HepG2 (cell line): ENCODE data around the gene CTAGE9. TPM values are rescaled to one million over a fixed set of nuclear protein-coding genes. Genes with fewer than 3 reads are reported as not detected.

ENCODE experiments used
- ATAC-seq: fragments of 200-7000 bp; cut with Tn5 transposase; 3 replicates; pipeline ENCODE4 v1.9.1; 2020; ENCODE audit warnings: mild to moderate bottlenecking, moderate library complexity
- BruUV-seq: library from RNA; stranded (reverse); fragments of 400-500 nt; replicated peaks from 2 replicates; lab custom pipeline; 2021; lab: Mats Ljungman, UMichigan
- CTCF ChIA-PET: fragments of 300-600 bp; formaldehyde crosslinking; extraction: SDS; loops from one replicate; lab custom pipeline; 2021; ENCODE audit warnings: low total read pairs, inconsistent platforms, low intra/inter-chr PET ratio; lab: Yijun Ruan, JAX
- POLR2A ChIA-PET: fragments of 350-600 bp; sonication (Branson Sonifier 250); formaldehyde crosslinking; loops from one replicate; lab custom pipeline; 2020; ENCODE audit warnings: antibody characterized with exemption, inconsistent platforms; lab: Yijun Ruan, JAX
- DNase-seq: peaks from one replicate; pipeline ENCODE4 v3.0.0-alpha.2; 2015; ENCODE audit warnings: low spot score
- FAIRE-seq: peaks from 3 replicates; lab custom pipeline; 2011; peaks lifted over from hg19 to GRCh38; lab: Jason Lieb, UNC
- H2AFZ ChIP-seq: one replicate; pipeline ENCODE4 v1.6.1; 2011; ENCODE audit warnings: low read length, inconsistent platforms
- H3K27ac ChIP-seq: fragments of 300-600 bp; 3 replicates; pipeline ENCODE4 v1.8.0; 2011; ENCODE audit warnings: mixed run types, mild to moderate bottlenecking, mixed read lengths, low read length, inconsistent platforms; ENCODE audit not compliant: insufficient read depth; ENCODE audit errors: extremely low read length
- H3K27me3 ChIP-seq, 2 experiments: fragments of 200-600 bp in 1 of 2; 2 replicates in 1 of 2; 3 replicates in 1 of 2; pipeline versions ENCODE4 v1.6.0 to v1.8.0; 2011; ENCODE audit warnings: low read length in 2 of 2, mild to moderate bottlenecking in 2 of 2, moderate library complexity in 2 of 2, inconsistent platforms in 1 of 2; ENCODE audit not compliant: insufficient read depth in 2 of 2, control insufficient read depth in 1 of 2
- H3K36me3 ChIP-seq, 2 experiments: fragments of 200-600 bp in 1 of 2; replicated peaks in 1 of 2; 2 replicates in 1 of 2; 3 replicates in 1 of 2; pipeline versions ENCODE4 v1.5.1 to v1.8.0; 2011; ENCODE audit warnings: low read length in 2 of 2, inconsistent platforms in 1 of 2; ENCODE audit not compliant: insufficient read depth in 2 of 2, control insufficient read depth in 1 of 2
- H3K4me1 ChIP-seq: 2 replicates; pipeline ENCODE4 v1.5.1; 2012; ENCODE audit warnings: low read length, inconsistent platforms; ENCODE audit not compliant: insufficient read depth
- H3K4me2 ChIP-seq: 2 replicates; pipeline ENCODE4 v1.6.0; 2011; ENCODE audit warnings: low read depth, low read length, inconsistent platforms
- H3K4me3 ChIP-seq, 3 experiments: fragments of 200-600 bp in 1 of 3; sonication (generic), shearing (Covaris generic) in 1 of 3; replicated peaks in 1 of 3; 2 replicates each; pipeline ENCODE4 v1.5.1; 2011 to 2016; ENCODE audit warnings: low read length in 3 of 3, inconsistent platforms in 2 of 3, low read depth in 2 of 3, mild to moderate bottlenecking in 2 of 3, control low read depth in 1 of 3, mixed read lengths in 1 of 3; ENCODE audit not compliant: insufficient read depth in 1 of 3
- H3K79me2 ChIP-seq: one replicate; pipeline ENCODE4 v1.6.1; 2011; ENCODE audit warnings: low read length, inconsistent platforms; ENCODE audit not compliant: insufficient read depth
- H3K9ac ChIP-seq: 2 replicates; pipeline ENCODE4 v1.6.0; 2011; ENCODE audit warnings: mild to moderate bottlenecking, low read depth, low read length, inconsistent platforms; ENCODE audit not compliant: insufficient read depth
- H3K9me3 ChIP-seq: 2 replicates; pipeline ENCODE4 v1.5.1; 2012; ENCODE audit warnings: mild to moderate bottlenecking, low read length
- H4K20me1 ChIP-seq: 2 replicates; pipeline ENCODE4 v1.6.0; 2011; ENCODE audit warnings: inconsistent platforms, mild to moderate bottlenecking, low read length, moderate library complexity; ENCODE audit not compliant: insufficient read depth
- CEBPB ChIP-seq: IDR thresholded peaks from 2 replicates; pipeline ENCODE4 v1.6.1; 2011; ENCODE audit warnings: low read depth, low read length, improper control_type of control experiment, borderline replicate concordance
- MAFK ChIP-seq, 2 experiments: IDR thresholded peaks in 1 of 2; conservative IDR thresholded peaks in 1 of 2; 2 replicates each; pipeline ENCODE4 v1.6.1; 2011; ENCODE audit warnings: improper control_type of control experiment in 2 of 2, low read length in 2 of 2
- NFKBIZ ChIP-seq: IDR thresholded peaks from 2 replicates; pipeline ENCODE4 v1.6.1; 2018; ENCODE audit warnings: missing genetic modification reagents, missing compliant biosample characterization
- RXRB ChIP-seq: IDR thresholded peaks from 2 replicates; pipeline ENCODE4 v1.6.1; 2016; ENCODE audit warnings: borderline replicate concordance, missing genetic modification reagents, missing compliant biosample characterization
- SRF ChIP-seq: IDR thresholded peaks from 2 replicates; pipeline ENCODE4 v1.6.1; 2011; ENCODE audit warnings: mild to moderate bottlenecking, low read depth, low read length, moderate library complexity
- UBTF ChIP-seq: sonication (generic); formaldehyde crosslinking; IDR thresholded peaks from 2 replicates; pipeline ENCODE4 v1.4.0; 2020; ENCODE audit warnings: mild to moderate bottlenecking, missing genetic modification reagents
- ZMYM4 ChIP-seq: sonication (generic); formaldehyde crosslinking; IDR thresholded peaks from 2 replicates; pipeline ENCODE4 v1.8.1; 2023; ENCODE audit warnings: mild to moderate bottlenecking, missing genetic modification reagents
- ZNF256 ChIP-seq: sonication (generic); formaldehyde crosslinking; conservative IDR thresholded peaks from 2 replicates; pipeline ENCODE4 v1.4.0; 2020; ENCODE audit warnings: missing genetic modification reagents
- ZNF263 ChIP-seq: sonication (generic); formaldehyde crosslinking; IDR thresholded peaks from 2 replicates; pipeline ENCODE4 v1.4.0; 2020; ENCODE audit warnings: missing genetic modification reagents
- ZNF350 ChIP-seq: sonication (generic); formaldehyde crosslinking; IDR thresholded peaks from 2 replicates; pipeline ENCODE4 v1.4.0; 2020; ENCODE audit warnings: mild to moderate bottlenecking, low read depth, missing genetic modification reagents, borderline replicate concordance
- WGBS: methylation state at CpG from one replicate; pipeline ENCODE4 v1.1.6; 2017; ENCODE audit warnings: low lambda C conversion rate; 5-methylcytosine and 5-hydroxymethylcytosine counted together
- in situ Hi-C: cut with HindIII; loops from 2 replicates; pipeline ENCODE4 v1.10.0; 2017; ENCODE audit warnings: low pct_unique_long_range_greater_than_20kb; ENCODE audit not compliant: extremely low pct_ligation_motif_present
- intact Hi-C: fragments of 100-400 bp; cut with micrococcal nuclease; formaldehyde crosslinking; loops from one replicate; pipeline ENCODE4 v1.10.0; 2022; ENCODE audit not compliant: unreplicated experiment
- polyA plus RNA-seq, 8 experiments: library from polyadenylated mRNA; depleted of rRNA in 3 of 8; stranded (reverse) in 7 of 8; unstranded in 1 of 8; fragments of >200 nt; fragmentation: Illumina TruSeq in 4 of 8; extraction: Trizol in 4 of 8; gene quantifications; 2 replicates each; pipeline versions ENCODE4 v1.2.1 to v1.2.3, GENCODE V29; 2011 to 2016; ENCODE audit warnings: low read depth in 4 of 8, missing spikeins in 1 of 8, mixed read lengths in 1 of 8; ENCODE audit not compliant: insufficient read depth in 1 of 8
- total RNA-seq, 5 experiments: library from RNA; depleted of rRNA; stranded (reverse); fragments of >200 nt; fragmentation: Illumina TruSeq; extraction: Trizol; gene quantifications; 2 replicates each; pipeline ENCODE4 v1.2.3, GENCODE V29; 2016; ENCODE audit warnings: low read depth in 1 of 5

CTAGE9 gene
- total and polyA plus RNA-seq, 2 of the 13 experiments (the other 11 are each of a cell fraction or from before 2014, with no cell fraction given): not detected

GRCh38 chr6:131733376-131734016, 22.7 kb upstream of the CTAGE9 start:
- Histone ChIP-seq H3K4me3 (no peak overlapping the region), H3K9me3 (no peaks in the 10 kb centered on the region), H3K27me3 (no peaks in the 10 kb centered on the region), H3K79me2 (no peaks in the 10 kb centered on the region), H2AFZ (no peak overlapping the region), H4K20me1 (no peaks in the 10 kb centered on the region), H3K4me2 (no peak overlapping the region), H3K36me3 (peaks cover 2 to 52% of the 10 kb centered on the region in 2 experiments), H3K4me1 (peaks cover 10% of the 10 kb centered on the region), H3K9ac (no peak overlapping the region), H3K27ac (no peak overlapping the region)
- 93% methylated on average over 9 of the region's 9 CpGs for whole genome bisulfite sequencing
- BruUV-seq: no TSS peak
- TF ChIP-seq ZNF350 (CRISPR knock-in tag) (no peak), SRF (peak; percentile 57; the same call in 1 of the 2 replicates)
- FAIRE-seq: no peak
- DNase-seq: no peak
- POLR2A ChIA-PET: no interaction called here
- intact Hi-C loops (no loop called here), in situ Hi-C loops (no loop called here)
- CTCF ChIA-PET: no interaction called here
- no peak for ATAC-seq

- Histone ChIP-seq H4K20me1 (no peaks in the 10 kb centered on the region), H3K27me3 (no peaks in the 10 kb centered on the region), H2AFZ (no peak overlapping the region), H3K4me2 (no peak overlapping the region), H3K9ac (no peak overlapping the region), H3K4me3 (no peak overlapping the region), H3K9me3 (peaks cover 7% of the 10 kb centered on the region), H3K36me3 (peaks cover 5 to 58% of the 10 kb centered on the region in 2 experiments), H3K79me2 (no peaks in the 10 kb centered on the region), H3K4me1 (peaks cover 28% of the 10 kb centered on the region), H3K27ac (no peak overlapping the region)
- intact Hi-C loops (no loop called here), in situ Hi-C loops (no loop called here)
- POLR2A ChIA-PET: no interaction called here
- FAIRE-seq (no peak), DNase-seq (no peak), ATAC-seq (no peak)
- TF ChIP-seq ZNF256 (CRISPR knock-in tag): no peak
- TF ChIP-seq ZNF263 (CRISPR knock-in tag): no peak
- TF ChIP-seq NFKBIZ: no peak
- no peak for TF ChIP-seq UBTF
- no peak for TF ChIP-seq ZMYM4 (CRISPR knock-in tag)
- no peak for TF ChIP-seq RXRB (CRISPR knock-in tag)
- peak; percentile 24 to 65; a peak in 3 of 4 replicates for TF ChIP-seq MAFK (conservative IDR thresholded peaks at IDR 0.05 in 1 of 2, IDR thresholded peaks at IDR 0.05 in 1 of 2; ENCODE audit: low read length in 2 of 2)
- TF ChIP-seq CEBPB: no peak
- no TSS peak for BruUV-seq
- CTCF ChIA-PET: no interaction called here
These were observed 20.4 kb upstream of the CTAGE9 start for GRCh38 chr6:131731224-131731623.
